HT1080 (cell line): ENCODE measurements around the gene TMEM43. TPM values are rescaled to one million over a fixed set of nuclear protein-coding genes. Genes with fewer than 3 reads are reported as not detected.

ENCODE experiments used
- DNase-seq: peaks from one replicate; pipeline ENCODE4 v3.0.0-alpha.2; 2015; ENCODE audit warnings: low read depth
- total RNA-seq: library from RNA; depleted of rRNA; stranded (reverse); fragments of >200 nt; shearing (Covaris generic); gene quantifications from 2 replicates; pipeline ENCODE4 v1.2.3, GENCODE V29; 2014; rRNA removed

The TMEM43 gene
- total RNA-seq, 1 experiment from 2014 or later: 98.0 TPM

GRCh38 chr3:14175383-14176037, 50.7 kb downstream of the TMEM43 start:
- peak; percentile 57 for DNase-seq

- DNase-seq: peak; percentile 3
Measured at GRCh38 chr3:14177580-14178246, 52.9 kb downstream of the TMEM43 start.

- peak; percentile 97 for DNase-seq
Measured at GRCh38 chr3:14178247-14179113, 53.6 kb downstream of the TMEM43 start, which contains the start of the genes LSM3 and XPC. Gene LSM3 (plus strand): TSS chr3:14178817. CDS start chr3:14178861, 44 bp downstream. Gene XPC (minus strand): TSS chr3:14178601. CDS start chr3:14178568, 33 bp downstream.

GRCh38 chr3:14179114-14179465, 54.2 kb downstream of the TMEM43 start:
- no peak for DNase-seq

- no peak for DNase-seq
Measured at GRCh38 chr3:14179795-14180194, 54.9 kb downstream of the TMEM43 start.

GRCh38 chr3:14181253-14181652, 56.4 kb downstream of the TMEM43 start:
- DNase-seq: no peak

GRCh38 chr3:14183015-14183577, 58.2 kb downstream of the TMEM43 start:
- DNase-seq: no peak

GRCh38 chr3:14186854-14187458, 62.1 kb downstream of the TMEM43 start:
- DNase-seq: no peak

- no peak for DNase-seq
Measured at GRCh38 chr3:14188041-14188754, 63.3 kb downstream of the TMEM43 start.

Other genes starting within 250 kb of the TMEM43 start
- 0.47 and 1.3 TPM in 2 replicates for gene WNT7A, start 245.0 kb upstream of the TMEM43 start, total RNA-seq
- gene CHCHD4, start 182 bp upstream of the TMEM43 start, total RNA-seq: 39.7 and 46.1 TPM in 2 replicates
- 35.0 and 36.2 TPM in 2 replicates for gene XPC, start 53.5 kb downstream of the TMEM43 start, total RNA-seq
- gene LSM3, start 53.8 kb downstream of the TMEM43 start, total RNA-seq: 17.4 and 18.8 TPM in 2 replicates